ENCODE results near the gene SLC4A1AP.

Gene SLC4A1AP

GRCh38 chr2:27708257-27708654, 44.6 kb downstream of the SLC4A1AP start:
- Histone ChIP-seq H3K4me1 (ENCODE audit: control insufficient read depth in 5 of 5, insufficient read depth in 5 of 5, low read length in 5 of 5) (peaks cover 0 to 18% (median 6%) of the 10 kb centered on the region in 5 donors), H3K4me3 (ENCODE audit: low read depth in 1 of 5, low read length in 5 of 5) (no peak overlapping the region), H3K27me3 (ENCODE audit: control insufficient read depth in 5 of 5, insufficient read depth in 4 of 5, low read length in 5 of 5) (peaks cover 0 to 6% (median 0%) of the 10 kb centered on the region in 5 donors), H3K27ac (ENCODE audit: low read depth, low read length) (no peak overlapping the region), H3K9ac (ENCODE audit: low read length in 5 of 5) (no peak overlapping the region), H3K36me3 (ENCODE audit: control insufficient read depth in 5 of 5, insufficient read depth in 5 of 5, low read length in 5 of 5) (no peaks in the 10 kb centered on the region), H3K9me3 (ENCODE audit: control insufficient read depth in 5 of 5, low read length in 5 of 5) (no peaks in the 10 kb centered on the region)

GRCh38 chr2:27708666-27709065, 45.0 kb downstream of the SLC4A1AP start:
- Histone ChIP-seq H3K4me3 (ENCODE audit: low read depth in 1 of 5, low read length in 5 of 5) (no peak overlapping the region), H3K27ac (ENCODE audit: low read depth, low read length) (no peak overlapping the region), H3K9ac (ENCODE audit: low read length in 5 of 5) (no peak overlapping the region), H3K9me3 (ENCODE audit: control insufficient read depth in 5 of 5, low read length in 5 of 5) (no peaks in the 10 kb centered on the region), H3K27me3 (ENCODE audit: control insufficient read depth in 5 of 5, insufficient read depth in 4 of 5, low read length in 5 of 5) (peaks cover 0 to 6% (median 0%) of the 10 kb centered on the region in 5 donors), H3K4me1 (ENCODE audit: control insufficient read depth in 5 of 5, insufficient read depth in 5 of 5, low read length in 5 of 5) (peaks cover 0 to 16% (median 4%) of the 10 kb centered on the region in 5 donors), H3K36me3 (ENCODE audit: control insufficient read depth in 5 of 5, insufficient read depth in 5 of 5, low read length in 5 of 5) (no peaks in the 10 kb centered on the region)

GRCh38 chr2:27709326-27709725, 45.6 kb downstream of the SLC4A1AP start:
- no peaks in the 10 kb centered on the region for H3K36me3 ChIP-seq (ENCODE audit: control insufficient read depth in 5 of 5, insufficient read depth in 5 of 5, low read length in 5 of 5)
- H3K4me3 ChIP-seq (ENCODE audit: low read depth in 1 of 5, low read length in 5 of 5) = no peak overlapping the region
- peaks cover 0 to 13% (median 0%) of the 10 kb centered on the region in 5 donors for H3K4me1 ChIP-seq (ENCODE audit: control insufficient read depth in 5 of 5, insufficient read depth in 5 of 5, low read length in 5 of 5)
- H3K9me3 ChIP-seq (ENCODE audit: control insufficient read depth in 5 of 5, low read length in 5 of 5) = no peaks in the 10 kb centered on the region
- H3K9ac ChIP-seq (ENCODE audit: low read length in 5 of 5) = no peak overlapping the region
- H3K27ac ChIP-seq (ENCODE audit: low read depth, low read length) = no peak overlapping the region
- peaks cover 0 to 6% (median 0%) of the 10 kb centered on the region in 5 donors for H3K27me3 ChIP-seq (ENCODE audit: control insufficient read depth in 5 of 5, insufficient read depth in 4 of 5, low read length in 5 of 5)

- Histone ChIP-seq H3K9me3 (ENCODE audit: control insufficient read depth in 5 of 5, low read length in 5 of 5) (no peaks in the 10 kb centered on the region), H3K27ac (ENCODE audit: low read depth, low read length) (no peak overlapping the region), H3K36me3 (ENCODE audit: control insufficient read depth in 5 of 5, insufficient read depth in 5 of 5, low read length in 5 of 5) (no peaks in the 10 kb centered on the region), H3K4me3 (ENCODE audit: low read depth in 1 of 5, low read length in 5 of 5) (no peak overlapping the region), H3K4me1 (ENCODE audit: control insufficient read depth in 5 of 5, insufficient read depth in 5 of 5, low read length in 5 of 5) (peaks cover 0 to 19% (median 2%) of the 10 kb centered on the region in 5 donors), H3K27me3 (ENCODE audit: control insufficient read depth in 5 of 5, insufficient read depth in 4 of 5, low read length in 5 of 5) (peaks cover 0 to 9% (median 0%) of the 10 kb centered on the region in 5 donors), H3K9ac (ENCODE audit: low read length in 5 of 5) (no peak overlapping the region)
These were observed 46.4 kb downstream of the SLC4A1AP start for GRCh38 chr2:27709960-27710575.

GRCh38 chr2:27710640-27711430, 47.1 kb downstream of the SLC4A1AP start:
- Histone ChIP-seq H3K9me3 (ENCODE audit: control insufficient read depth in 5 of 5, low read length in 5 of 5) (no peaks in the 10 kb centered on the region), H3K27me3 (ENCODE audit: control insufficient read depth in 5 of 5, insufficient read depth in 4 of 5, low read length in 5 of 5) (peaks cover 0 to 11% (median 0%) of the 10 kb centered on the region in 5 donors), H3K4me1 (ENCODE audit: control insufficient read depth in 5 of 5, insufficient read depth in 5 of 5, low read length in 5 of 5) (peaks cover 0 to 19% (median 5%) of the 10 kb centered on the region in 5 donors), H3K9ac (ENCODE audit: low read length in 5 of 5) (no peak overlapping the region), H3K27ac (ENCODE audit: low read depth, low read length) (no peak overlapping the region), H3K36me3 (ENCODE audit: control insufficient read depth in 5 of 5, insufficient read depth in 5 of 5, low read length in 5 of 5) (no peaks in the 10 kb centered on the region), H3K4me3 (ENCODE audit: low read depth in 1 of 5, low read length in 5 of 5) (no peak overlapping the region)

- H3K4me3 ChIP-seq (ENCODE audit: low read depth in 1 of 5, low read length in 5 of 5) = no peak overlapping the region
- H3K9me3 ChIP-seq (ENCODE audit: control insufficient read depth in 5 of 5, low read length in 5 of 5) = no peaks in the 10 kb centered on the region
- H3K27ac ChIP-seq (ENCODE audit: low read depth, low read length) = no peak overlapping the region
- H3K27me3 ChIP-seq (ENCODE audit: control insufficient read depth in 5 of 5, insufficient read depth in 4 of 5, low read length in 5 of 5) = peaks cover 0 to 16% (median 5%) of the 10 kb centered on the region in 5 donors
- peaks cover 0 to 19% (median 5%) of the 10 kb centered on the region in 5 donors for H3K4me1 ChIP-seq (ENCODE audit: control insufficient read depth in 5 of 5, insufficient read depth in 5 of 5, low read length in 5 of 5)
- no peak overlapping the region for H3K9ac ChIP-seq (ENCODE audit: low read length in 5 of 5)
- no peaks in the 10 kb centered on the region for H3K36me3 ChIP-seq (ENCODE audit: control insufficient read depth in 5 of 5, insufficient read depth in 5 of 5, low read length in 5 of 5)
These were observed 48.1 kb downstream of the SLC4A1AP start for GRCh38 chr2:27711804-27712203.

GRCh38 chr2:27712522-27712921, 48.8 kb downstream of the SLC4A1AP start:
- H3K9me3 ChIP-seq (ENCODE audit: control insufficient read depth in 5 of 5, low read length in 5 of 5) = no peaks in the 10 kb centered on the region
- no peak overlapping the region for H3K9ac ChIP-seq (ENCODE audit: low read length in 5 of 5)
- peaks cover 0 to 17% (median 5%) of the 10 kb centered on the region in 5 donors for H3K4me1 ChIP-seq (ENCODE audit: control insufficient read depth in 5 of 5, insufficient read depth in 5 of 5, low read length in 5 of 5)
- peaks cover 0 to 16% (median 5%) of the 10 kb centered on the region in 5 donors for H3K27me3 ChIP-seq (ENCODE audit: control insufficient read depth in 5 of 5, insufficient read depth in 4 of 5, low read length in 5 of 5)
- no peaks in the 10 kb centered on the region for H3K36me3 ChIP-seq (ENCODE audit: control insufficient read depth in 5 of 5, insufficient read depth in 5 of 5, low read length in 5 of 5)
- no peak overlapping the region for H3K4me3 ChIP-seq (ENCODE audit: low read depth in 1 of 5, low read length in 5 of 5)
- no peak overlapping the region for H3K27ac ChIP-seq (ENCODE audit: low read depth, low read length)

GRCh38 chr2:27713201-27713600, 49.5 kb downstream of the SLC4A1AP start:
- Histone ChIP-seq H3K9ac (ENCODE audit: low read length in 5 of 5) (no peak overlapping the region), H3K4me1 (ENCODE audit: control insufficient read depth in 5 of 5, insufficient read depth in 5 of 5, low read length in 5 of 5) (peaks cover 0 to 17% (median 5%) of the 10 kb centered on the region in 5 donors), H3K4me3 (ENCODE audit: low read depth in 1 of 5, low read length in 5 of 5) (no peak overlapping the region), H3K27me3 (ENCODE audit: control insufficient read depth in 5 of 5, insufficient read depth in 4 of 5, low read length in 5 of 5) (peaks cover 0 to 16% (median 5%) of the 10 kb centered on the region in 5 donors), H3K27ac (ENCODE audit: low read depth, low read length) (no peak overlapping the region), H3K9me3 (ENCODE audit: control insufficient read depth in 5 of 5, low read length in 5 of 5) (no peaks in the 10 kb centered on the region), H3K36me3 (ENCODE audit: control insufficient read depth in 5 of 5, insufficient read depth in 5 of 5, low read length in 5 of 5) (no peaks in the 10 kb centered on the region)

GRCh38 chr2:27714053-27714452, 50.4 kb downstream of the SLC4A1AP start:
- Histone ChIP-seq H3K4me1 (ENCODE audit: control insufficient read depth in 5 of 5, insufficient read depth in 5 of 5, low read length in 5 of 5) (peaks cover 0 to 17% (median 5%) of the 10 kb centered on the region in 5 donors), H3K36me3 (ENCODE audit: control insufficient read depth in 5 of 5, insufficient read depth in 5 of 5, low read length in 5 of 5) (no peaks in the 10 kb centered on the region), H3K9ac (ENCODE audit: low read length in 5 of 5) (no peak overlapping the region), H3K9me3 (ENCODE audit: control insufficient read depth in 5 of 5, low read length in 5 of 5) (no peaks in the 10 kb centered on the region), H3K27me3 (ENCODE audit: control insufficient read depth in 5 of 5, insufficient read depth in 4 of 5, low read length in 5 of 5) (peaks cover 0 to 16% (median 5%) of the 10 kb centered on the region in 5 donors), H3K4me3 (ENCODE audit: low read depth in 1 of 5, low read length in 5 of 5) (no peak overlapping the region), H3K27ac (ENCODE audit: low read depth, low read length) (no peak overlapping the region)

- Histone ChIP-seq H3K9me3 (ENCODE audit: control insufficient read depth in 5 of 5, low read length in 5 of 5) (no peaks in the 10 kb centered on the region), H3K4me3 (ENCODE audit: low read depth in 1 of 5, low read length in 5 of 5) (peak overlapping the region; percentile 38 to 58 (median 48)), H3K36me3 (ENCODE audit: control insufficient read depth in 5 of 5, insufficient read depth in 5 of 5, low read length in 5 of 5) (no peaks in the 10 kb centered on the region), H3K27me3 (ENCODE audit: control insufficient read depth in 5 of 5, insufficient read depth in 4 of 5, low read length in 5 of 5) (peaks cover 0 to 16% (median 5%) of the 10 kb centered on the region in 5 donors), H3K27ac (ENCODE audit: low read depth, low read length) (no peak overlapping the region), H3K4me1 (ENCODE audit: control insufficient read depth in 5 of 5, insufficient read depth in 5 of 5, low read length in 5 of 5) (peaks cover 0 to 17% (median 5%) of the 10 kb centered on the region in 5 donors), H3K9ac (ENCODE audit: low read length in 5 of 5) (peak overlapping the region in 1 of 5 donors; percentile 35)
These were observed 51.2 kb downstream of the SLC4A1AP start for GRCh38 chr2:27714851-27715291.

All from subcutaneous abdominal adipose tissue (tissue), 5 donors.